Measurements from ENCODE around the gene CEBPE. TPM values are rescaled to one million over a fixed set of nuclear protein-coding genes. Genes with fewer than 3 reads are reported as not detected.

The CEBPE gene
- total and polyA plus RNA-seq, 2 donors (not counting 3 experiments of a cell fraction or from before 2014, with no cell fraction given) = not detected

DNA sequence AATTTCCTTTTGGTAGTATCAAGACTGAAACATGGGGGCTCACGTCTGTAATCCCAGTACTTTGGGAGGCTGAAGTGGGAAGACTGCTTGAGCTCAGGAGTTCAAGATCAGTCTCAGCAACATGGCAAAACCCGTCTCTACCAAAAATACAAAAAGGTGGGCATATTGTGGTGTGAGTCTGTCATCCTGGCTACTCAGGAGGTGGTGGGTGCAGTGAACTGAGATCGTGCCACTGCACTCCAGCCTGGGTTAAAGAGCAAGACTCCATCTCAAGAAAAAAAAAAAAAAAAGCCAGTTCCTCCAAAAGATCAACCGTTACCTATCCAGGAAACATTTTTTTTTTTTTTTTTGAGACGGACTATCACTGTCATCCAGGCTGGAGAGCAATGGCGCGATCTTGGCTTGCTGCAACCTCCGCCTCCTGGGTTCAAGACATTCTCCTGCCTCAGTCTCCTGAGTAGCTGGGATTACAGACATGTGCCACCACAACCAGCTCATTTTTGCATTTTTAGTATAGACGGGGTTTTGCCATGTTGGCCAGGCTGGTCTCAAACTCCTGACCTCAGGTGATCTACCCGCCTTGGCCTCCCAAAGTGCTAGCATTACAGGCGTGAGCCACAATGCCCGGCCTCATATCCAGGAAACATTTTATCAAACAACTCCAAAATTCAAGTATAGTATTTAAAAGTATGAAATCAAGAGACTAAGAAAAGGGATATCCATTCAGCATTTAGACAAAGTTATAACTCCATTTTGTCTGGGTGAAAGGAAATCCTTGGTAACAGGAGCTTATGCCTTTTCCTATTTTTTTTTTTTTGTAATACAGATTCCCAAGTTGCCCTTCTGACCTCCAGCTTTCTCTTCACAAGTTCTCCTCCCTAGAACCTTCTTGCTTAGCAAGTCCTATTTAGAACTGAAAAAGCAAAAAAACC lies 27.5 kb downstream of the CEBPE start:
- CTCF ChIA-PET = interaction anchor here (0.8 to 4.6 kb wide), 10 partner anchors 9 to 105 kb away, joined by 3 to 43 read pairs (median 5); no protein-coding TSS in a partner anchor
- no peak overlapping the region for H3K9ac ChIP-seq (replicated peaks; ENCODE audit: extremely low read depth, insufficient read depth, low read length)

More for the DNA sequence above, 27.5 kb downstream of the CEBPE start:
- FAIRE-seq (no peak), DNase-seq (ENCODE audit: low read depth, low spot score) (no peak)
- Histone ChIP-seq H3K4me3 (replicated peaks in 1 of 3; ENCODE audit: insufficient read depth in 1 of 3, low read depth in 1 of 3, low read length in 3 of 3) (no peak overlapping the region), H3K79me2 (ENCODE audit: control insufficient read depth, insufficient read depth, low read length) (peaks cover 70% of the 10 kb centered on the region), H3K9me3 (replicated peaks; ENCODE audit: control insufficient read depth, insufficient read depth, low read length) (no peaks in the 10 kb centered on the region), H3K36me3 (ENCODE audit: control insufficient read depth in 2 of 2, extremely low read depth in 1 of 2, insufficient read depth in 2 of 2, low read length in 2 of 2) (peaks cover 8 to 33% of the 10 kb centered on the region in 2 experiments), H3K4me1 (ENCODE audit: control insufficient read depth, extremely low read depth, insufficient read depth, low read length) (peaks cover 28% of the 10 kb centered on the region), H2AFZ (ENCODE audit: low read depth, low read length) (no peak overlapping the region), H3K27me3 (ENCODE audit: control insufficient read depth in 2 of 2, insufficient read depth in 2 of 2, low read length in 2 of 2) (no peaks in the 10 kb centered on the region), H4K20me1 (replicated peaks; ENCODE audit: control insufficient read depth, extremely low read depth, insufficient read depth, low read length) (peaks cover 4% of the 10 kb centered on the region), H3K27ac (ENCODE audit: insufficient read depth, low read depth, low read length) (no peak overlapping the region), H3K4me2 (ENCODE audit: insufficient read depth, low read length) (no peak overlapping the region), H3K9me1 (replicated peaks; ENCODE audit: control insufficient read depth, extremely low read depth, insufficient read depth, low read length) (no peaks in the 10 kb centered on the region)
- intact Hi-C loops (cut with micrococcal nuclease) (no loop called here), dilution Hi-C loops (cut with MboI; ENCODE audit: extremely low pct_ligation_motif_present, low sequenced_read_pairs) (no loop called here)
- POLR2A ChIA-PET = interaction anchor here (0.7 kb wide), 1 partner anchor 13 kb away, joined by 4 read pairs; no protein-coding TSS in a partner anchor
- BruUV-seq (replicated peaks) = no TSS peak
- TF ChIP-seq FOS (IDR thresholded peaks at IDR 0.05; ENCODE audit: borderline replicate concordance, insufficient read depth, low read length) (no peak), JUN (IDR thresholded peaks at IDR 0.05; ENCODE audit: borderline replicate concordance, insufficient read depth, insufficient read length, low read depth) (no peak), EZH2 (IDR thresholded peaks at IDR 0.05; ENCODE audit: borderline replicate concordance, low read depth, low read length, severe bottlenecking) (no peak), POLR2AphosphoS5 (IDR thresholded peaks at IDR 0.05; ENCODE audit: insufficient read depth, low read depth, low read length) (no peak), GATA2 (IDR thresholded peaks at IDR 0.05; ENCODE audit: insufficient read depth, insufficient read length, low read depth, low read length) (no peak), MAX (IDR thresholded peaks at IDR 0.05; ENCODE audit: insufficient read depth, insufficient read length) (no peak), POLR2A (IDR thresholded peaks at IDR 0.05; ENCODE audit: low read depth, low read length) (no peak), MYC (IDR thresholded peaks at IDR 0.05; ENCODE audit: low read depth, low read length) (no peak)
- TF ChIP-seq, protein P1, sequence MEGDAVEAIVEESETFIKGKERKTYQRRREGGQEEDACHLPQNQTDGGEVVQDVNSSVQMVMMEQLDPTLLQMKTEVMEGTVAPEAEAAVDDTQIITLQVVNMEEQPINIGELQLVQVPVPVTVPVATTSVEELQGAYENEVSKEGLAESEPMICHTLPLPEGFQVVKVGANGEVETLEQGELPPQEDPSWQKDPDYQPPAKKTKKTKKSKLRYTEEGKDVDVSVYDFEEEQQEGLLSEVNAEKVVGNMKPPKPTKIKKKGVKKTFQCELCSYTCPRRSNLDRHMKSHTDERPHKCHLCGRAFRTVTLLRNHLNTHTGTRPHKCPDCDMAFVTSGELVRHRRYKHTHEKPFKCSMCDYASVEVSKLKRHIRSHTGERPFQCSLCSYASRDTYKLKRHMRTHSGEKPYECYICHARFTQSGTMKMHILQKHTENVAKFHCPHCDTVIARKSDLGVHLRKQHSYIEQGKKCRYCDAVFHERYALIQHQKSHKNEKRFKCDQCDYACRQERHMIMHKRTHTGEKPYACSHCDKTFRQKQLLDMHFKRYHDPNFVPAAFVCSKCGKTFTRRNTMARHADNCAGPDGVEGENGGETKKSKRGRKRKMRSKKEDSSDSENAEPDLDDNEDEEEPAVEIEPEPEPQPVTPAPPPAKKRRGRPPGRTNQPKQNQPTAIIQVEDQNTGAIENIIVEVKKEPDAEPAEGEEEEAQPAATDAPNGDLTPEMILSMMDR (IDR thresholded peaks at IDR 0.05; ENCODE audit: extremely low read depth in 1 of 2, insufficient read depth in 1 of 2, low read depth in 1 of 2, low read length in 2 of 2) = no peak

Data from endothelial cell of umbilical vein (primary cell).